HepG2 (cell line): ENCODE results near the gene PEX3. TPM values are rescaled to one million over a fixed set of nuclear protein-coding genes. Genes with fewer than 3 reads are reported as not detected.

Source experiments
- ATAC-seq: fragments of 200-7000 bp; cut with Tn5 transposase; 3 replicates; pipeline ENCODE4 v1.9.1; 2020; ENCODE audit warnings: mild to moderate bottlenecking, moderate library complexity
- BruUV-seq: library from RNA; stranded (reverse); fragments of 400-500 nt; replicated peaks from 2 replicates; lab custom pipeline; 2021; lab: Mats Ljungman, UMichigan
- CTCF ChIA-PET: fragments of 300-600 bp; formaldehyde crosslinking; extraction: SDS; loops from one replicate; lab custom pipeline; 2021; ENCODE audit warnings: low total read pairs, inconsistent platforms, low intra/inter-chr PET ratio; lab: Yijun Ruan, JAX
- POLR2A ChIA-PET: fragments of 350-600 bp; sonication (Branson Sonifier 250); formaldehyde crosslinking; loops from one replicate; lab custom pipeline; 2020; ENCODE audit warnings: antibody characterized with exemption, inconsistent platforms; lab: Yijun Ruan, JAX
- DNase-seq: peaks from one replicate; pipeline ENCODE4 v3.0.0-alpha.2; 2015; ENCODE audit warnings: low spot score
- FAIRE-seq: peaks from 3 replicates; lab custom pipeline; 2011; peaks lifted over from hg19 to GRCh38; lab: Jason Lieb, UNC
- H2AFZ ChIP-seq: one replicate; pipeline ENCODE4 v1.6.1; 2011; ENCODE audit warnings: low read length, inconsistent platforms
- H3K27ac ChIP-seq: fragments of 300-600 bp; 3 replicates; pipeline ENCODE4 v1.8.0; 2011; ENCODE audit warnings: mixed run types, mild to moderate bottlenecking, mixed read lengths, low read length, inconsistent platforms; ENCODE audit not compliant: insufficient read depth; ENCODE audit errors: extremely low read length
- H3K27me3 ChIP-seq, 2 experiments: fragments of 200-600 bp in 1 of 2; 2 replicates in 1 of 2; 3 replicates in 1 of 2; pipeline versions ENCODE4 v1.6.0 to v1.8.0; 2011; ENCODE audit warnings: low read length in 2 of 2, mild to moderate bottlenecking in 2 of 2, moderate library complexity in 2 of 2, inconsistent platforms in 1 of 2; ENCODE audit not compliant: insufficient read depth in 2 of 2, control insufficient read depth in 1 of 2
- H3K36me3 ChIP-seq, 2 experiments: fragments of 200-600 bp in 1 of 2; replicated peaks in 1 of 2; 2 replicates in 1 of 2; 3 replicates in 1 of 2; pipeline versions ENCODE4 v1.5.1 to v1.8.0; 2011; ENCODE audit warnings: low read length in 2 of 2, inconsistent platforms in 1 of 2; ENCODE audit not compliant: insufficient read depth in 2 of 2, control insufficient read depth in 1 of 2
- H3K4me1 ChIP-seq: 2 replicates; pipeline ENCODE4 v1.5.1; 2012; ENCODE audit warnings: low read length, inconsistent platforms; ENCODE audit not compliant: insufficient read depth
- H3K4me2 ChIP-seq: 2 replicates; pipeline ENCODE4 v1.6.0; 2011; ENCODE audit warnings: low read depth, low read length, inconsistent platforms
- H3K4me3 ChIP-seq, 3 experiments: fragments of 200-600 bp in 1 of 3; sonication (generic), shearing (Covaris generic) in 1 of 3; replicated peaks in 1 of 3; 2 replicates each; pipeline ENCODE4 v1.5.1; 2011 to 2016; ENCODE audit warnings: low read length in 3 of 3, inconsistent platforms in 2 of 3, low read depth in 2 of 3, mild to moderate bottlenecking in 2 of 3, control low read depth in 1 of 3, mixed read lengths in 1 of 3; ENCODE audit not compliant: insufficient read depth in 1 of 3
- H3K79me2 ChIP-seq: one replicate; pipeline ENCODE4 v1.6.1; 2011; ENCODE audit warnings: low read length, inconsistent platforms; ENCODE audit not compliant: insufficient read depth
- H3K9ac ChIP-seq: 2 replicates; pipeline ENCODE4 v1.6.0; 2011; ENCODE audit warnings: mild to moderate bottlenecking, low read depth, low read length, inconsistent platforms; ENCODE audit not compliant: insufficient read depth
- H3K9me3 ChIP-seq: 2 replicates; pipeline ENCODE4 v1.5.1; 2012; ENCODE audit warnings: mild to moderate bottlenecking, low read length
- H4K20me1 ChIP-seq: 2 replicates; pipeline ENCODE4 v1.6.0; 2011; ENCODE audit warnings: inconsistent platforms, mild to moderate bottlenecking, low read length, moderate library complexity; ENCODE audit not compliant: insufficient read depth
- BATF2 ChIP-seq: sonication (generic); formaldehyde crosslinking; IDR thresholded peaks from 2 replicates; pipeline ENCODE4 v1.8.0; 2022; ENCODE audit warnings: mild to moderate bottlenecking, missing genetic modification reagents, moderate library complexity
- BRF2 ChIP-seq: sonication (generic); formaldehyde crosslinking; IDR thresholded peaks from 2 replicates; pipeline ENCODE4 v1.8.1; 2022; ENCODE audit warnings: mild to moderate bottlenecking, missing genetic modification reagents
- ERF ChIP-seq: IDR thresholded peaks from 2 replicates; pipeline ENCODE4 v1.6.1; 2018; ENCODE audit warnings: missing biosample characterization, missing genetic modification reagents
- ETV5 ChIP-seq: IDR thresholded peaks from 2 replicates; pipeline ENCODE4 v1.6.1; 2018; ENCODE audit warnings: missing biosample characterization, missing genetic modification reagents, inconsistent platforms, borderline replicate concordance
- FOXC1 ChIP-seq: sonication (generic); formaldehyde crosslinking; IDR thresholded peaks from 2 replicates; pipeline ENCODE4 v1.8.0; 2022; ENCODE audit warnings: mild to moderate bottlenecking, missing genetic modification reagents, borderline replicate concordance
- GATAD2A ChIP-seq: IDR thresholded peaks from 2 replicates; pipeline ENCODE4 v1.6.1; 2016
- MAFG ChIP-seq: sonication (generic); formaldehyde crosslinking; IDR thresholded peaks from 2 replicates; pipeline ENCODE4 v1.5.1; 2020; ENCODE audit warnings: mild to moderate bottlenecking, missing genetic modification reagents
- NFKB2 ChIP-seq: sonication (generic); formaldehyde crosslinking; IDR thresholded peaks from 2 replicates; pipeline ENCODE4 v1.4.0; 2020; ENCODE audit warnings: missing genetic modification reagents, borderline replicate concordance
- PAX8 ChIP-seq: sonication (generic); formaldehyde crosslinking; IDR thresholded peaks from 2 replicates; pipeline ENCODE4 v1.8.0; 2022; ENCODE audit warnings: mild to moderate bottlenecking, missing genetic modification reagents, borderline replicate concordance
- PHB2 ChIP-seq: fragments of 450-650 bp; IDR thresholded peaks from 2 replicates; pipeline ENCODE4 v1.6.1; 2018; ENCODE audit not compliant: partially characterized antibody
- RFX5 ChIP-seq: IDR thresholded peaks from 2 replicates; pipeline ENCODE4 v1.6.1; 2011; ENCODE audit warnings: low read depth, low read length, improper control_type of control experiment
- ZNF138 ChIP-seq: sonication (generic); formaldehyde crosslinking; IDR thresholded peaks from 2 replicates; pipeline ENCODE4 v1.5.0; 2020; ENCODE audit warnings: mild to moderate bottlenecking, low read depth, missing genetic modification reagents
- ZNF24 ChIP-seq: fragments of 450-650 bp; IDR thresholded peaks from 2 replicates; pipeline ENCODE4 v1.6.1; 2017; ENCODE audit warnings: antibody characterized with exemption, mild to moderate bottlenecking
- ZNF296 ChIP-seq: sonication (generic); formaldehyde crosslinking; conservative IDR thresholded peaks from 2 replicates; pipeline ENCODE4 v1.5.0; 2020; ENCODE audit warnings: mild to moderate bottlenecking, missing genetic modification reagents
- ZNF34 ChIP-seq: sonication (generic); formaldehyde crosslinking; IDR thresholded peaks from 2 replicates; pipeline ENCODE4 v1.4.0; 2020; ENCODE audit warnings: mild to moderate bottlenecking, missing genetic modification reagents, borderline replicate concordance
- ZNF414 ChIP-seq: sonication (generic); formaldehyde crosslinking; IDR thresholded peaks from 2 replicates; pipeline ENCODE4 v1.5.0; 2020; ENCODE audit warnings: missing genetic modification reagents
- ZNF530 ChIP-seq: sonication (generic); formaldehyde crosslinking; IDR thresholded peaks from 2 replicates; pipeline ENCODE4 v1.5.0; 2020; ENCODE audit warnings: low read depth, mild to moderate bottlenecking, missing genetic modification reagents
- ZNF549 ChIP-seq: sonication (generic); formaldehyde crosslinking; IDR thresholded peaks from 2 replicates; pipeline ENCODE4 v1.5.0; 2020; ENCODE audit warnings: missing genetic modification reagents
- WGBS: methylation state at CpG from one replicate; pipeline ENCODE4 v1.1.6; 2017; ENCODE audit warnings: low lambda C conversion rate; 5-methylcytosine and 5-hydroxymethylcytosine counted together
- in situ Hi-C: cut with HindIII; loops from 2 replicates; pipeline ENCODE4 v1.10.0; 2017; ENCODE audit warnings: low pct_unique_long_range_greater_than_20kb; ENCODE audit not compliant: extremely low pct_ligation_motif_present
- intact Hi-C: fragments of 100-400 bp; cut with micrococcal nuclease; formaldehyde crosslinking; loops from one replicate; pipeline ENCODE4 v1.10.0; 2022; ENCODE audit not compliant: unreplicated experiment
- polyA plus RNA-seq, 8 experiments: library from polyadenylated mRNA; depleted of rRNA in 3 of 8; stranded (reverse) in 7 of 8; unstranded in 1 of 8; fragments of >200 nt; fragmentation: Illumina TruSeq in 4 of 8; extraction: Trizol in 4 of 8; gene quantifications; 2 replicates each; pipeline versions ENCODE4 v1.2.1 to v1.2.3, GENCODE V29; 2011 to 2016; ENCODE audit warnings: low read depth in 4 of 8, missing spikeins in 1 of 8, mixed read lengths in 1 of 8; ENCODE audit not compliant: insufficient read depth in 1 of 8
- total RNA-seq, 5 experiments: library from RNA; depleted of rRNA; stranded (reverse); fragments of >200 nt; fragmentation: Illumina TruSeq; extraction: Trizol; gene quantifications; 2 replicates each; pipeline ENCODE4 v1.2.3, GENCODE V29; 2016; ENCODE audit warnings: low read depth in 1 of 5

Gene PEX3
- total and polyA plus RNA-seq, 2 of the 13 experiments (the other 11 are each of a cell fraction or from before 2014, with no cell fraction given) = 30.9 to 40.8 TPM

DNA sequence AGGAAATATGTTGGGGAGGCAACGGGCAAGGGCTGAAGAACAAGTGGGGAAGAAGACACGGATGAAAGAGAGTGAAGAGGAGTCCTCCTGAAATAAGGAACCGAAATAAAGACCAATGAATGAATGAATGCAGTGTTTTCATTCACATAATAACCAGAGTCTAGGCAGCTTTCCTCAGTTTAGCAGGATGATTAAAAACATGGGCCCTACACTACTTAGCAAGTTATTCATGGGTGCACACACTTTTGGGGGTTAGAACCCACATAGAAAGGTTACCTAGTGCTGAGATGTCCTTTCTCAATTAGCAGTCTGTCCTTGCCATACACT is 66.8 kb downstream of the PEX3 start:
- no peak for DNase-seq
- Histone ChIP-seq H3K9me3 (no peaks in the 10 kb centered on the region), H3K27ac (no peak overlapping the region), H2AFZ (no peak overlapping the region), H3K36me3 (no peaks in the 10 kb centered on the region), H3K4me2 (no peak overlapping the region), H3K4me1 (peaks cover 11% of the 10 kb centered on the region; the same call in 1 of the 2 replicates), H3K4me3 (no peak overlapping the region), H4K20me1 (no peaks in the 10 kb centered on the region), H3K27me3 (peaks cover 2 to 20% of the 10 kb centered on the region in 2 experiments; a peak in 3 of 5 replicates), H3K79me2 (no peaks in the 10 kb centered on the region), H3K9ac (no peak overlapping the region)
- intact Hi-C loops (no loop called here), in situ Hi-C loops (no loop called here)
- TF ChIP-seq ZNF549 (CRISPR knock-in tag) = no peak
- no peak for TF ChIP-seq BRF2 (CRISPR knock-in tag)
- TF ChIP-seq PAX8 (CRISPR knock-in tag) = no peak
- no peak for TF ChIP-seq FOXC1 (CRISPR knock-in tag)
- no peak for TF ChIP-seq BATF2 (CRISPR knock-in tag)
- BruUV-seq = no TSS peak
- no peak for ATAC-seq
- ChIA-PET POLR2A (no interaction called here), CTCF (no interaction called here)
- no peak for FAIRE-seq
- WGBS = 15% methylated on average over 3 of the region's 3 CpGs

- H3K4me1 ChIP-seq = peaks cover 10% of the 10 kb centered on the region; the same call in 1 of the 2 replicates
- H3K4me2 ChIP-seq = no peak overlapping the region
- WGBS = 32% methylated on average over 8 of the region's 8 CpGs
- ATAC-seq (peak; percentile 32), FAIRE-seq (peak; percentile 59), DNase-seq (no peak)
- H3K27ac ChIP-seq = no peak overlapping the region
- POLR2A ChIA-PET = interaction anchor here (1.8 kb wide), 1 partner anchor 10 kb away, joined by 5 read pairs; the partner anchor contains the start of gene FUCA2
- intact Hi-C loops (no loop called here), in situ Hi-C loops (no loop called here)
- H2AFZ ChIP-seq = no peak overlapping the region
- CTCF ChIA-PET = no interaction called here
- peaks cover 0 to 9% of the 10 kb centered on the region in 2 experiments; a peak in 2 of 5 replicates for H3K27me3 ChIP-seq
- H3K9ac ChIP-seq = no peak overlapping the region
- no peak overlapping the region for H3K4me3 ChIP-seq
- no peaks in the 10 kb centered on the region for H4K20me1 ChIP-seq
- no TSS peak for BruUV-seq
- no peaks in the 10 kb centered on the region for H3K9me3 ChIP-seq
- H3K36me3 ChIP-seq = no peaks in the 10 kb centered on the region
- no peaks in the 10 kb centered on the region for H3K79me2 ChIP-seq
- no peak for TF ChIP-seq ZNF296
- no peak for TF ChIP-seq ZNF530 (CRISPR knock-in tag)
- peak; percentile 32; the same call in 1 of the 2 replicates for TF ChIP-seq GATAD2A (CRISPR knock-in tag)
- no peak for TF ChIP-seq MAFG
- no peak for TF ChIP-seq ZNF414 (CRISPR knock-in tag)
- no peak for TF ChIP-seq PHB2
- no peak for TF ChIP-seq ZNF34
- TF ChIP-seq ZNF138 (CRISPR knock-in tag) = no peak
- no peak for TF ChIP-seq ZNF24
- no peak for TF ChIP-seq ERF
- no peak for TF ChIP-seq NFKB2 (CRISPR knock-in tag)
- TF ChIP-seq RFX5 = no peak
- TF ChIP-seq ETV5 = peak; percentile 12; the same call in 1 of the 2 replicates
These were observed 71.5 kb downstream of the PEX3 start for GRCh38 chr6:143522039-143522600.
